Activated CD4-positive, alpha-beta T cell treated with anti-CD3 and anti-CD28 coated beads, Interleukin-2, Interleukin-4, amounts not matched to agents 100 ng/mL and 50 ng/mL, durations not matched to agents 16 hours and 8 hours (primary cell): ENCODE data around the gene EPM2A.
"Not testable (repeated sequence)": the region's sequence is repeated elsewhere in the genome, so short reads cannot be mapped to it uniquely, and the experiment has no call there.

Experiments used
- DNase-seq: peaks from one replicate; pipeline ENCODE4 v3.0.0-alpha.2; 2020; ENCODE audit warnings: low spot score

The EPM2A gene

GRCh38 chr6:145735356-145736165 lies at the start of gene EPM2A:
TSS of gene EPM2A (minus strand) at chr6:145735520. CDS start at chr6:145735498, 22 bp downstream.
- DNase-seq: peak; percentile 67

- no peak for DNase-seq
Observed at GRCh38 chr6:145784683-145785082, 49.4 kb upstream of the EPM2A start.

GRCh38 chr6:145783796-145784195 lies 48.5 kb upstream of the EPM2A start:
- DNase-seq: no peak

- DNase-seq: no peak
Observed at GRCh38 chr6:145772846-145773245, 37.5 kb upstream of the EPM2A start.

- no peak for DNase-seq
Observed at GRCh38 chr6:145765449-145765848, 30.1 kb upstream of the EPM2A start.

- DNase-seq: no peak
Observed at GRCh38 chr6:145763742-145764141, 28.4 kb upstream of the EPM2A start.

GRCh38 chr6:145761584-145761983 lies 26.3 kb upstream of the EPM2A start:
- DNase-seq: no peak

GRCh38 chr6:145758113-145758512 lies 22.8 kb upstream of the EPM2A start:
- no peak for DNase-seq

- DNase-seq: no peak
Observed at GRCh38 chr6:145756170-145756662, 20.9 kb upstream of the EPM2A start.

GRCh38 chr6:145755682-145756081 lies 20.4 kb upstream of the EPM2A start:
- no peak for DNase-seq

- DNase-seq: no peak
Observed at GRCh38 chr6:145752638-145753037, 17.3 kb upstream of the EPM2A start.

- DNase-seq: peak; percentile 16
Observed at GRCh38 chr6:145749632-145750031, 14.3 kb upstream of the EPM2A start.

- DNase-seq: no peak
Observed at GRCh38 chr6:145745861-145746260, 10.5 kb upstream of the EPM2A start.

GRCh38 chr6:145744619-145745018 lies 9.3 kb upstream of the EPM2A start:
- no peak for DNase-seq

- DNase-seq: no peak
Observed at GRCh38 chr6:145743332-145743731, 8.0 kb upstream of the EPM2A start.

- DNase-seq: not testable (repeated sequence)
Observed at GRCh38 chr6:145742472-145742871, 7.2 kb upstream of the EPM2A start.

GRCh38 chr6:145739685-145740084 lies 4.4 kb upstream of the EPM2A start:
- not testable (repeated sequence) for DNase-seq

GRCh38 chr6:145738265-145738664 lies 2.9 kb upstream of the EPM2A start:
- no peak for DNase-seq

GRCh38 chr6:145736661-145737144 lies 1.4 kb upstream of the EPM2A start:
- no peak for DNase-seq

- DNase-seq: peak; percentile 68
Observed at GRCh38 chr6:145734486-145735355, 599 bp downstream of the EPM2A start.

- no peak for DNase-seq
Observed at GRCh38 chr6:145733810-145734209, 1.5 kb downstream of the EPM2A start.

GRCh38 chr6:145733207-145733606 lies 2.1 kb downstream of the EPM2A start:
- DNase-seq: no peak

GRCh38 chr6:145731447-145731846 lies 3.9 kb downstream of the EPM2A start:
- no peak for DNase-seq
